Stimulated activated naive CD8-positive, alpha-beta T cell treated with anti-CD3 and anti-CD28 coated beads, Interleukin-15, Interleukin-2, amounts not matched to agents 100 ng/mL and 50 ng/mL, for 24 hours (primary cell): ENCODE data around the gene BEND5.

Experiments used
- H3K27ac Mint-ChIP-seq: one replicate; pipeline ENCODE4 v1.8.0; 2021; ENCODE audit warnings: mild to moderate bottlenecking, mixed read lengths
- H3K27me3 Mint-ChIP-seq: one replicate; pipeline ENCODE4 v1.8.0; 2021; ENCODE audit warnings: mixed read lengths
- H3K36me3 Mint-ChIP-seq: one replicate; pipeline ENCODE4 v1.8.0; 2021; ENCODE audit warnings: low read depth, mixed read lengths
- H3K4me1 Mint-ChIP-seq: one replicate; pipeline ENCODE4 v1.8.0; 2021; ENCODE audit warnings: low read depth, mixed read lengths
- H3K4me3 Mint-ChIP-seq: one replicate; pipeline ENCODE4 v1.8.0; 2021; ENCODE audit warnings: mild to moderate bottlenecking, mixed read lengths
- H3K9me3 Mint-ChIP-seq: one replicate; pipeline ENCODE4 v1.8.0; 2021; ENCODE audit warnings: mixed read lengths

Gene BEND5

DNA sequence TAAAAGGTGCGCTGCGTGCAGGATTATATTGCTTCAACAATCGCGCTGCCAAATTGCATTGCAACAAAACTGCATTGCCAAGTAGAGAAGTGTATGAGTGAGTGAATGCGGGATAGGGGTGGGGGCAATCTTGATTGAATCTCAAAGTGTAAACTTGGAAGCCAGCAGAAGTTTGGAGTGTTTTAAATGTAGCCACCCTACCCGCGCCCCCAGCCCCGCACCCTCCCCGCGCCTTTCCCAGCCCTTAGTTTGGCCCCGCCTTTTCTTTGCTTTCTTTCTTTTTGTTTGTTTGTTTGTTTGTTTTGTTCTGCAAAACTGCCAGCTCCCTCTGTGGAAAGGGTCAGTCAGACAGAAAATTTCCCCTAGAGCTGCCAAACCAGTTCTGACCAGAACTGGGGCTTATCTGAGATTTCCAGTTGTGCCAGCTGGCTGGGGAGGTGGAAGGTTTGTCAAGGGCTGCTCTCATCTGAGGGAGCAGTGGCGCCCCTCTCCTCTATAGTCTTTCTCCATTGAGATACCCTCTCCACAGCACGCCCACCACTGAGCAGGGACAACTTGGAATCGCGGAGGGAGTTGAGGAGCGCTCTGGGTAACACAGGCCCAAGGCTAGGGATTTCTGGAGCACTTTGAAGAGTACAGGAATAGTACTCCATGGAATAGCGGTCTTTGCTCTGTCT, 666 bp upstream of the BEND5 start:
- peaks cover 3% of the 10 kb centered on the region for H3K36me3 Mint-ChIP-seq
- peaks cover 49% of the 10 kb centered on the region for H3K4me1 Mint-ChIP-seq
- H3K4me3 Mint-ChIP-seq = peak overlapping the region; percentile 86
- no peaks in the 10 kb centered on the region for H3K9me3 Mint-ChIP-seq
- peak overlapping the region; percentile 89 for H3K27ac Mint-ChIP-seq
- no peaks in the 10 kb centered on the region for H3K27me3 Mint-ChIP-seq

- peaks cover 56% of the 10 kb centered on the region for H3K4me1 Mint-ChIP-seq
- no peaks in the 10 kb centered on the region for H3K27me3 Mint-ChIP-seq
- no peaks in the 10 kb centered on the region for H3K9me3 Mint-ChIP-seq
- peaks cover 13% of the 10 kb centered on the region for H3K36me3 Mint-ChIP-seq
- peak overlapping the region; percentile 96 for H3K27ac Mint-ChIP-seq
- peak overlapping the region; percentile 94 for H3K4me3 Mint-ChIP-seq
These were observed 779 bp downstream of the BEND5 start for GRCh38 chr1:48775831-48776392.

DNA sequence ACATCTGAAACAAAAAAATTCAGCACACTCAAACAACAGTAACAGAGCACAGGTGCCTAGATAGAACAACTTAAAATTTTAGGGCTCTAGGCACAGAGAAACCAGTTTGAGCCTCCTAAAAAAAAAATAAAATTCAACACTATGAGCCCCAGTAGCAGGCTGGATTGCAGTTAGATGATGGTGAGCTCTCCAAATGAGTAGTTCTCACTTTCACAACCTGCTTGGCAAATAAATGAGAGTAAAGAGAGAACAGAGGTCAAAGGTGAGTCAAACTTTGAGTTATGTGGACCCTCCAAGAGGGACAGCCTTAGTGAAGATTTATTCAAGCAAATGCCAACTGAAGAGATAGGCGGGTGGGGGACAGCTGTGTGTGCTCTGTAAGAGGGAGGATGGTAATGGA, 3.6 kb downstream of the BEND5 start:
- H3K27ac Mint-ChIP-seq = peak overlapping the region; percentile 13
- H3K36me3 Mint-ChIP-seq = peaks cover 15% of the 10 kb centered on the region
- peak overlapping the region; percentile 55 for H3K4me3 Mint-ChIP-seq
- H3K9me3 Mint-ChIP-seq = no peaks in the 10 kb centered on the region
- H3K4me1 Mint-ChIP-seq = peaks cover 81% of the 10 kb centered on the region
- no peaks in the 10 kb centered on the region for H3K27me3 Mint-ChIP-seq

- H3K27ac Mint-ChIP-seq = peak overlapping the region; percentile 3
- peaks cover 77% of the 10 kb centered on the region for H3K4me1 Mint-ChIP-seq
- no peaks in the 10 kb centered on the region for H3K9me3 Mint-ChIP-seq
- H3K36me3 Mint-ChIP-seq = peaks cover 23% of the 10 kb centered on the region
- no peaks in the 10 kb centered on the region for H3K27me3 Mint-ChIP-seq
- peak overlapping the region; percentile 2 for H3K4me3 Mint-ChIP-seq
These were observed 4.5 kb downstream of the BEND5 start for GRCh38 chr1:48772211-48772610.

DNA sequence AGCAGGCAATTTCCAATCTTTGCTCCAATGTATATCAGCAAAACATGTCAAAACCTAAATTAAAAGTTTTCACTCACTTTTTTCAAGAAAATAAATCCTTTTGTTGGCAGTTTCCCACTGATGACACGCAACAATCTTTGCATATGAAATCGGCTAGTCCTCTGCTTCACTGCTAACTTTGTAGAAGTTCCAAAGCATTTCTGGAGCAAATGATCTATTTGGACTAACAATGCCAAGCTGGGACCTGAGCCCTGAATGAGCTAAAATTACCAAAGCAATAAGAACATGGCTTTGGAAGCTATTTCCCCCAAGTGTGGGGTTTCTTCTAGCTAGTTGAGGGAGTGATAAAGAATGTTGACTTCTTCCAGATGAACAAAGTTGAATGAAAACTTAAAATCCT, 5.1 kb downstream of the BEND5 start:
- Mint-ChIP-seq H3K36me3 (peaks cover 25% of the 10 kb centered on the region), H3K27me3 (no peaks in the 10 kb centered on the region), H3K4me3 (no peak overlapping the region), H3K4me1 (peaks cover 74% of the 10 kb centered on the region), H3K27ac (no peak overlapping the region), H3K9me3 (no peaks in the 10 kb centered on the region)

DNA sequence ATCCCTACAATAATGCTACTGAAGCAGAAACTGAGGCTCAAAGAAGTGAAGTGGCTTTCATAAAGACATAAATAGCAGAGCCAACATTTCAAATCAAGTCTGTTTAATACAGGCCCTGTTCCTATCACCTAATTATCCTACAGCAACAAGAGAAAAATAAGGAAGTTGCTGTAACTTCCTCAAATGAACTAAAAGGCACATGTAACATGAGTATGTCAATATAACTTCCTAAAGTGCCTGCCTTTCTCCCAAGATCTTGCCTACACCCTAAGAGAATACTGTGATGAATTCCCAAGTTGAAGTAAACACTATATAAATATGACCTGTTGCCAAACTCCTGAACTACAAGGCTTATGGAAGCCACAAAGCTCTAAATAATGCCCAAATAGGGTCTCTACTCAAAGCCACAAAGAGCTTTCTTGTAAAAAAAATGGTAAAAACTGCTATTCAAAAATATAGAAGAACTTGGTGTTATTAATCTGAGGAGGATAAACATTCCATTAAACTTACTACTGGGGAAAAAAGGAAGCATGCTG, 8.6 kb downstream of the BEND5 start:
- Mint-ChIP-seq H3K27me3 (no peaks in the 10 kb centered on the region), H3K4me3 (no peak overlapping the region), H3K27ac (no peak overlapping the region), H3K4me1 (peaks cover 52% of the 10 kb centered on the region), H3K36me3 (peaks cover 34% of the 10 kb centered on the region), H3K9me3 (no peaks in the 10 kb centered on the region)

- Mint-ChIP-seq H3K4me3 (no peak overlapping the region), H3K36me3 (peaks cover 34% of the 10 kb centered on the region), H3K9me3 (no peaks in the 10 kb centered on the region), H3K27me3 (no peaks in the 10 kb centered on the region), H3K27ac (no peak overlapping the region), H3K4me1 (peaks cover 37% of the 10 kb centered on the region)
These were observed 11.4 kb downstream of the BEND5 start for GRCh38 chr1:48765335-48765734.

GRCh38 chr1:48761986-48762385, 14.7 kb downstream of the BEND5 start:
- peaks cover 27% of the 10 kb centered on the region for H3K4me1 Mint-ChIP-seq
- H3K27me3 Mint-ChIP-seq = no peaks in the 10 kb centered on the region
- H3K9me3 Mint-ChIP-seq = no peaks in the 10 kb centered on the region
- peak overlapping the region; percentile 41 for H3K27ac Mint-ChIP-seq
- peaks cover 41% of the 10 kb centered on the region for H3K36me3 Mint-ChIP-seq
- no peak overlapping the region for H3K4me3 Mint-ChIP-seq

DNA sequence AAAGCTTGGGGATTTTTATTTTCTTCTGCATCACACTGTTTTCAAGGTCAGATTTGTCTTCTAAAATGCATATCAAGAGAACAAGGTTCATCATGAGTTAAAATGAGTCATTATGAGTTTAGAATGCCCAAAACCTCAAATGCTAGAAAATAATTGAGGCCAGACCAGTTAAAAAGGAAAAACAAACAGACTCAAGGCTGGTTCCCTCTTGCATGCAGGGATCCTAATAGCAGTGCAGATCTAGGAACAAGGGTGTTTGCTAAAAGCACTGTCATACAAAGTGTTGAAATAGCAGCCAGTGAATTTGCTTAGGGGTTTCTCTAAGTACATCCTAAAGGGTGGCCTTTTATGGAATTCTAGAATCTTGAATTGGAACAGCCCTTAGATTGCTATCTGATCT, 15.3 kb downstream of the BEND5 start:
- no peaks in the 10 kb centered on the region for H3K27me3 Mint-ChIP-seq
- H3K27ac Mint-ChIP-seq = no peak overlapping the region
- H3K4me3 Mint-ChIP-seq = no peak overlapping the region
- peaks cover 46% of the 10 kb centered on the region for H3K36me3 Mint-ChIP-seq
- peaks cover 32% of the 10 kb centered on the region for H3K4me1 Mint-ChIP-seq
- H3K9me3 Mint-ChIP-seq = no peaks in the 10 kb centered on the region

DNA sequence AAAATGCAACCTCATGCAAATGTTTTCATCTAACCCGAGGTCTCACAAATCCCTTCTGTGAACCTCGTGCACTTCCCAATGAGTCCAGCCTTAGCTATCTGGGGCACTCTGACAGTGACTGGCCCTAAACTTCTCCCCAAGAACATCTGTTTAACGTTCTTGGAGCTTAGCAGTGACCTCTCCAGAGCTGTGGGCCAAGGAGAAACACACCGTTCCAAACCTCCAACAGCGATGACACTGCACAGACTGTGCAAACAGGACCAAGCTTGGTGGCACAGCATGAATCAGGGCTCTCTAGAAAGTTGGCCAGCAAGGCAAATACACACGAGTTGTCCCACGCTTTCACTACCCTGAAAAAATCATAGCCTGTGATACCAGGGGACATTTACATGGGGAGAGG, 15.8 kb downstream of the BEND5 start:
- Mint-ChIP-seq H3K36me3 (peaks cover 46% of the 10 kb centered on the region), H3K27me3 (no peaks in the 10 kb centered on the region), H3K4me3 (no peak overlapping the region), H3K27ac (no peak overlapping the region), H3K4me1 (peaks cover 32% of the 10 kb centered on the region), H3K9me3 (no peaks in the 10 kb centered on the region)

DNA sequence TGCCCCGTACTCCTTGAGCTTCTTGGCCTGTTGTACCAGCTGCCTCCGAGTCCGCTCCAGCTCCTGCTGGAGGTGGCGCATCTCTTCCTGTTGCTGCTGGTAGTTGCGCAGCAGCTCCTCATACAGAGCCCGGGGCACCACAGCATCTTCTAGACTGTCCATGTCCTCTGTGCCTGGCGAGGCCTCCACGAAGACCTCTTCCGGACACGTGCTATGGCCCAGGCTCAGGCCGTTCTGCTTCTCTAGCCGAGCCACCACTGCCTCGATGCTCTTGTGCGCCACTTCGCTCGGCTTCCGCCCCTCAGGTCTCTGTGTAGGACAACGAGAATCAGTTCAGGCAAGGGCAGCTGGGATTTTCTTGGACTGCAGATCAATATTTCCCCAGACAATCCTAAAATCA, 17.7 kb downstream of the BEND5 start:
- H3K27ac Mint-ChIP-seq = no peak overlapping the region
- H3K9me3 Mint-ChIP-seq = no peaks in the 10 kb centered on the region
- no peaks in the 10 kb centered on the region for H3K27me3 Mint-ChIP-seq
- H3K36me3 Mint-ChIP-seq = peaks cover 54% of the 10 kb centered on the region
- peaks cover 28% of the 10 kb centered on the region for H3K4me1 Mint-ChIP-seq
- no peak overlapping the region for H3K4me3 Mint-ChIP-seq

DNA sequence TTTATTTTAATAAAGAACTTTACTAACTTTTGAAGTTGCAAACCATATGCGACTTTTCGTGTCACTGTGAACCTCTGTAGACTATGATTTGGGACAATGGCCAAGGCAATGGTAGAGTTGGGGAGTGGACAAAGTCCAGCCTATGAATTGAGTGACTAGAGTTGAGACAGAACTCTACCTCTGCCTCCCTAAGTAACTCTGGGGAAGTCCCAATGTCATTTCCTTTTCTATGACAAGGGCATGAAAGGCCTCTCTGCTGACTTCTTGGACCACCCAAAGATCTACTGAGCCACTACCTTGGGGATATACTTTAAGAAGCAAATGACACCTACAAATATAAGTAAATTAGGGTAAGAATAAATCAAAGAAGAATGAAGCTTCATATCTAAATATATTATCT, 19.3 kb downstream of the BEND5 start:
- no peaks in the 10 kb centered on the region for H3K9me3 Mint-ChIP-seq
- peaks cover 28% of the 10 kb centered on the region for H3K4me1 Mint-ChIP-seq
- H3K36me3 Mint-ChIP-seq = peaks cover 58% of the 10 kb centered on the region
- peak overlapping the region; percentile 29 for H3K27ac Mint-ChIP-seq
- H3K27me3 Mint-ChIP-seq = no peaks in the 10 kb centered on the region
- no peak overlapping the region for H3K4me3 Mint-ChIP-seq

DNA sequence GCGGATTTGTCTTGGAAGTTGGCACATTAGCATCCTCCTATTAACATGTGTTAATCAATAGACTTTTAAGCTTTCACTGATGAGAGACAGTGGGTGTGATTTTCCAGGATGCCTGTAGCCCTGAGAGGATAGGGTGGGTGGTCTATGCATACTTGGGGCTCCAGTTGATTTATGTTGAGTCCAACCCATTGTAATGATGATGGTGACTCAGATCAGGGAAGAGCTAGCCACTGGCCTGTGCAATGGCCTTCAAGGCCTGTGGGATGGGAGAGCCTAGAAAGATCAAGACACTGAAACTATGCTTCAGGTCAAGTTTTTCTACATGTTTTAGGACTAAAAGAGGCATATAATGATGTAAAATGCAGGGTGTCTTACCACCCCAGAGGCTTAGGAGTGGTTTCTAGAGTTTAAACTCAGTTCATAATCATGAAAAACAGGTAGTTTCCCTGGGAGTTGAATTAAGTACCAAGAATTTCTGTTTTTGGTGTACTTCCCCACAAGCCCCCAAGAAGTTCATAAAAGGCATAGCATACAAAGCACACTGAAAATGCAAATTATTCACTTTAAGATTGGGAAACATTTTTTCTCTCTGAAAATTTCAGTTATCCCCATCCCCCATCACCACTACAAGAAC, 19.9 kb downstream of the BEND5 start:
- H3K27ac Mint-ChIP-seq = peak overlapping the region; percentile 43
- no peaks in the 10 kb centered on the region for H3K27me3 Mint-ChIP-seq
- peaks cover 26% of the 10 kb centered on the region for H3K4me1 Mint-ChIP-seq
- peaks cover 57% of the 10 kb centered on the region for H3K36me3 Mint-ChIP-seq
- H3K4me3 Mint-ChIP-seq = no peak overlapping the region
- H3K9me3 Mint-ChIP-seq = no peaks in the 10 kb centered on the region

DNA sequence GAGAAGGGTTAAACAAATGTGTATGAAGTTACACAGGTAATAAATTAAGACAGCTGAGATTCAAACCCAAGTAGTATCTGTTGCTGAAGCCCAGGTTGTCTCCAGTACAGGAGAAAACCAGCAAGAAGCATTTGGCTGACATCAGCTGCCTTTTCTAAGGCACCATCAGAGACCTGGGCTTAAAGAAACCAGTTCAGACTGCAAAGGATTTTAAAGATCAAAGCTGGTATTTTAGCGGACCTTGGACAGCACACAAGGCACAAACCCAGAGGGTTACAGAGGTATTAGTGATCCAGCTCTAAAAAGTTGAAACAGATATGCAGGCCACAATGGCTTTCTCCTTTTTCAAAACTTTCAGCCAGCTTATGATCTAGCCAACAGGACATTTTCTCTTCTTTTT, 23.4 kb downstream of the BEND5 start:
- H3K9me3 Mint-ChIP-seq = no peaks in the 10 kb centered on the region
- peaks cover 19% of the 10 kb centered on the region for H3K4me1 Mint-ChIP-seq
- no peaks in the 10 kb centered on the region for H3K27me3 Mint-ChIP-seq
- H3K36me3 Mint-ChIP-seq = peaks cover 35% of the 10 kb centered on the region
- no peak overlapping the region for H3K4me3 Mint-ChIP-seq
- no peak overlapping the region for H3K27ac Mint-ChIP-seq

DNA sequence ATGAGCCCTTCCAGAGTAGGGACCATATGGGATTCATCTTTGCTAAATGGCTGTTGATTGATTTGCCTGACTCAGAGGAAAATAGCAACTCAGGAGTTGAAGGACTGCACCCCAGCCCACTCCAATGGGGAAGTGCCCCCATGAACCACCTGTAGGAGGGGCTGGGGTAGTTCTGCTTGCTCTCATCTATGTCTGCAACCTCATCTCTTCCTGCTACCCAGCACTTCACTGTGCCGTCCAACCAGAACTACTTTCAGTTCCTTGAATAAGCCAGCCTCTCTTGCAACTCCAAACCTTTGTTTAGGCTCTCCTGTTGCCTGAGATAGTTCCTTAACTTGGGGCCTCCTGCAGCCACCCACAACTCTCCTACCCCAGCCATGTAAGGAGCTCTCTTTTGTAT, 26.6 kb downstream of the BEND5 start:
- Mint-ChIP-seq H3K4me1 (no peaks in the 10 kb centered on the region), H3K27ac (no peak overlapping the region), H3K9me3 (no peaks in the 10 kb centered on the region), H3K36me3 (peaks cover 22% of the 10 kb centered on the region), H3K4me3 (no peak overlapping the region), H3K27me3 (no peaks in the 10 kb centered on the region)
